HG03025 (cell line): Measurements from ENCODE around the gene THADA.
"Not testable (repeated sequence)": the region's sequence is repeated elsewhere in the genome, so short reads cannot be mapped to it uniquely, and the experiment has no call there.

Experiments
- ATAC-seq: cut with Tn5 transposase; IDR thresholded peaks from one replicate; pipeline ENCODE4 v1.9.1; 2021; ENCODE audit warnings: mild to moderate bottlenecking, moderate library complexity; ENCODE audit not compliant: unreplicated experiment, low FRiP score

The THADA gene

GRCh38 chr2:43446755-43447154, 149.1 kb downstream of the THADA start:
- not testable (repeated sequence) for ATAC-seq

- no peak for ATAC-seq
Observed at GRCh38 chr2:43445781-43446180, 150.1 kb downstream of the THADA start.

GRCh38 chr2:43444989-43445645, 150.7 kb downstream of the THADA start:
- no peak for ATAC-seq

GRCh38 chr2:43443282-43443681, 152.6 kb downstream of the THADA start:
- ATAC-seq: no peak

- no peak for ATAC-seq
Observed at GRCh38 chr2:43441195-43441594, 154.6 kb downstream of the THADA start.

- no peak for ATAC-seq
Observed at GRCh38 chr2:43438858-43439655, 156.8 kb downstream of the THADA start.

- ATAC-seq: no peak
Observed at GRCh38 chr2:43438342-43438741, 157.5 kb downstream of the THADA start.

- ATAC-seq: no peak
Observed at GRCh38 chr2:43437363-43437762, 158.5 kb downstream of the THADA start.

- no peak for ATAC-seq
Observed at GRCh38 chr2:43436431-43436830, 159.4 kb downstream of the THADA start.

- no peak for ATAC-seq
Observed at GRCh38 chr2:43435746-43436145, 160.1 kb downstream of the THADA start.

GRCh38 chr2:43430489-43430888, 165.3 kb downstream of the THADA start:
- ATAC-seq: no peak

- no peak for ATAC-seq
Observed at GRCh38 chr2:43429369-43429768, 166.5 kb downstream of the THADA start.

- no peak for ATAC-seq
Observed at GRCh38 chr2:43427032-43427424, 168.8 kb downstream of the THADA start.

- peak; percentile 80 for ATAC-seq
Observed at GRCh38 chr2:43426305-43427031, 169.4 kb downstream of the THADA start.

- ATAC-seq: no peak
Observed at GRCh38 chr2:43425659-43426058, 170.2 kb downstream of the THADA start.

GRCh38 chr2:43424262-43425207, 171.3 kb downstream of the THADA start:
- no peak for ATAC-seq

GRCh38 chr2:43423941-43424261, 171.9 kb downstream of the THADA start:
- no peak for ATAC-seq

- ATAC-seq: no peak
Observed at GRCh38 chr2:43421194-43421593, 174.6 kb downstream of the THADA start.

- no peak for ATAC-seq
Observed at GRCh38 chr2:43420389-43420801, 175.4 kb downstream of the THADA start.

- ATAC-seq: no peak
Observed at GRCh38 chr2:43419876-43420275, 176.0 kb downstream of the THADA start.
